AG09319 (cell line): Measurements from ENCODE around the gene C17orf107.
"Not testable (repeated sequence)": the region's sequence is repeated elsewhere in the genome, so short reads cannot be mapped to it uniquely, and the experiment has no call there.

Experiments used
- DNase-seq: peaks from one replicate; pipeline ENCODE4 v3.0.0-alpha.2; 2010; ENCODE audit warnings: low read depth; ENCODE audit errors: extremely low read depth
- TF ChIP-seq, protein P1 (sequence below): IDR thresholded peaks from 2 replicates; pipeline ENCODE4 v1.5.1; 2011; ENCODE audit warnings: low read depth, mild to moderate bottlenecking, inconsistent platforms, low read length, moderate library complexity

The C17orf107 gene

GRCh38 chr17:4856271-4856936 lies 42.9 kb upstream of the C17orf107 start:
- no peak for DNase-seq
- TF ChIP-seq, protein P1, sequence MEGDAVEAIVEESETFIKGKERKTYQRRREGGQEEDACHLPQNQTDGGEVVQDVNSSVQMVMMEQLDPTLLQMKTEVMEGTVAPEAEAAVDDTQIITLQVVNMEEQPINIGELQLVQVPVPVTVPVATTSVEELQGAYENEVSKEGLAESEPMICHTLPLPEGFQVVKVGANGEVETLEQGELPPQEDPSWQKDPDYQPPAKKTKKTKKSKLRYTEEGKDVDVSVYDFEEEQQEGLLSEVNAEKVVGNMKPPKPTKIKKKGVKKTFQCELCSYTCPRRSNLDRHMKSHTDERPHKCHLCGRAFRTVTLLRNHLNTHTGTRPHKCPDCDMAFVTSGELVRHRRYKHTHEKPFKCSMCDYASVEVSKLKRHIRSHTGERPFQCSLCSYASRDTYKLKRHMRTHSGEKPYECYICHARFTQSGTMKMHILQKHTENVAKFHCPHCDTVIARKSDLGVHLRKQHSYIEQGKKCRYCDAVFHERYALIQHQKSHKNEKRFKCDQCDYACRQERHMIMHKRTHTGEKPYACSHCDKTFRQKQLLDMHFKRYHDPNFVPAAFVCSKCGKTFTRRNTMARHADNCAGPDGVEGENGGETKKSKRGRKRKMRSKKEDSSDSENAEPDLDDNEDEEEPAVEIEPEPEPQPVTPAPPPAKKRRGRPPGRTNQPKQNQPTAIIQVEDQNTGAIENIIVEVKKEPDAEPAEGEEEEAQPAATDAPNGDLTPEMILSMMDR: no peak

GRCh38 chr17:4856937-4857314 lies 42.4 kb upstream of the C17orf107 start:
- DNase-seq: no peak
- TF ChIP-seq, protein P1: no peak

GRCh38 chr17:4857347-4857746 lies 42.0 kb upstream of the C17orf107 start:
- not testable (repeated sequence) for DNase-seq

DNA sequence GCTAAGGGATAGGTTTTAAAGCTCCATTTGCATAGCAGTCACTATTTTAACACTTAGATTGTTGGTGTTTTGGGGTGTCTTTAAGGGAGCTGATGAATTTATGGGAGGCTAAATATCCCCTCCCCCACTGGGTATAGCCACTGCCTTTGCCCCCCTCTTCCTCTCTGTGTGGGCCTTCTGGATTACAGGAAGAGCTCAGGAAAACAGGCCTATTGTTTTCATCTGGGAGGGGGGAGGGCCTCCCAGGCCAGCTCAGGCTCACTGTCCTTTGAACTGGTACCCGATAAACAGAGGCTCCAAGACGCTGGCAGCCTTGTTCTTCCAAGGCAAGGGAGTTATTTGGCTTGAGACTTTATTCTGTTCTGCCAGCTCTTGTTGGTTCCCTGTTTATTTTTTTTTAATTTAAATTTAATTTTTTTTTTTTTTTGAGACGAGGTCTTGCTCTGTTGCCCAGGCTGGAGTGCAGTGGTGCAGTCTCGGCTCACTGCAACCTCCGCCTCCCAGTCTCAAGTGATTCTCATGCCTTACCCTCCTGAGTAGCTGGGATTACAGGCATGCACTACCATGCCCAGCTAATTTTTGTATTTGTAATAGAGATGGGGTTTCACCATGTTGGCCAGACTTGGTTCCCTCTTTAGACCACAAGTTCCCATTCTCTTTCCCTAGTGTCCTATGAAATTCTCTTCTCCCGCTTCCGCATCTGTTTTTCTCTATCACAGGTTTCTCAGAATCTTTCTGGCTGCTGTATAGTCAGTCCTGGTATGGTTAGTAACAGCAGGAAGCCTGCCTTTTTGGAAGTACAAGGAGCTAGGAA lies 41.1 kb upstream of the C17orf107 start:
- TF ChIP-seq, protein P1: no peak
- DNase-seq: no peak

GRCh38 chr17:4858882-4859260 lies 40.5 kb upstream of the C17orf107 start:
- DNase-seq: no peak
- TF ChIP-seq, protein P1: no peak

- TF ChIP-seq, protein P1: no peak
- DNase-seq: no peak
These were observed 39.3 kb upstream of the C17orf107 start for GRCh38 chr17:4859816-4860625.

DNA sequence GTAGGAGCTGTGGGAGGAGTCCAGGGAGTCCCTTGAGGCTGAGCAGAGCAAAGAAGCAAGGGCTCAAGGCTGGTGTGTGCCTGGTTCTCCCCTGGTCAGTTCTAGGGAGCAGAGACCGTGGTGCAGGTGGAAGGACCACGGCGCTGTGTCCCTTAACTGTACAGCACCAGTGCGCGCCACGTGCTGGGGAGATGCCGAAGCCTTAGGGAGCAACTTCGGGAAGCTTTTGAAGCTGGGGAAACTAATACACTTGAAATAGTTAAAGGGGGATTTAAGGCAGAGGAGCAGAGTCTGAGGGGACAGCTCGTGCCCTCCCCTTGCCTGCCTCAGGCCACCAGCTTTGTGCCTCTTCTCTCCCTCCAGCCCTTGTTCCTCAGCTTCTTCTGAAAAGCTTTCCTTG lies 38.7 kb upstream of the C17orf107 start:
- TF ChIP-seq, protein P1: no peak
- DNase-seq: no peak
